Middle frontal gyrus (tissue), 1 donor: ENCODE measurements around the gene DAPK2.
"Not testable (repeated sequence)": the region's sequence is repeated elsewhere in the genome, so short reads cannot be mapped to it uniquely, and the experiment has no call there.

Experiments
- DNase-seq: peaks from one replicate; pipeline ENCODE4 v3.0.0-alpha.2; 2015; ENCODE audit warnings: low spot score; ENCODE audit errors: extremely low spot score

The DAPK2 gene

GRCh38 chr15:64058279-64058678 lies 12.0 kb upstream of the DAPK2 start:
- DNase-seq: no peak

DNA sequence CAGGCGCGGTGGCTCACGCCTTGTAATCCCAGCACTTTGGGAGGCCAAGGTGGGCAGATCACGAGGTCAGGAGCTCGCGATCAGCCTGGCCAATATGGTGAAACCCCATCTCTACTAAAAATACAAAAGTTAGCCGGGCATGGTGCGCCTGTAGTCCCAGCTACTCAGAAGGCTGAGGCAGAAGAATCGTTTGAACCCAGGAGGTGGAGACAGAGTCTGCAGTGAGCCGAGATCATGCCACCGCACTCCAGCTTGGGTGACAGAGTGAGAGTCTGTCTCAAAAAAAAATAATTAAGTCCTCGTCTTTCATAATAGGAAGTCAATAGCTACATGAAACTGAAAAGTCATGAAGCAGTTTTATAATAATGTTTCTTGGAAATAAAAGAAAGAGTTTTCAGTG lies 7.4 kb upstream of the DAPK2 start:
- DNase-seq: not testable (repeated sequence)

DNA sequence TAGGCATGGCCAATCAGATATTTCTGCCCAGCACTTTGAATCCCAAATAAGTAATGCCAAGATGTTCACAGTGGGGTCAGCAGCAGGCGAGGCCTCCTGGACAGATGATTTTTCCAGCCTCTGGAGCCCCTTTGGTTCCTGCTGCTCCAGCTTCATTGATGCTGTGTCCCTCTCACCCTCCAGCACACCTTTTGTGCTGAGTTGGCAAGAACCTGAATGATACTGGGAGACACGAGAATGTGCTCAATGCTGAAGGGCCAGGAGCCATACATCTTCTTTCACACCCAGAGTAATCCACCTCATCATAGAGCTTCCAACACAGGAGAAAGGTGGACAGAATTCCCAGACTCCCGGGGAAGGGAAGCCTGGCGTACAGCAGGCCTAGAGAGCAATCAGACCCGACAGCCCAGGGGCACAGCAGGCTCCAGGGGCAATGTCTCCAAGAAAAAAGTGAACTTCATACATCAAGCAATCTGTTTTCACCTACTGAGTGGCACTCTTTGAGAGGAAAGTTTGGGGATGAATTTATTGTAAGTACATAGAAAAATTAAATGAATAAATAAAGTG lies 6.7 kb upstream of the DAPK2 start:
- DNase-seq: no peak

GRCh38 chr15:64051407-64052259 lies 5.3 kb upstream of the DAPK2 start:
- DNase-seq: no peak

- no peak for DNase-seq
These were observed 4.8 kb upstream of the DAPK2 start for GRCh38 chr15:64051093-64051402.

DNA sequence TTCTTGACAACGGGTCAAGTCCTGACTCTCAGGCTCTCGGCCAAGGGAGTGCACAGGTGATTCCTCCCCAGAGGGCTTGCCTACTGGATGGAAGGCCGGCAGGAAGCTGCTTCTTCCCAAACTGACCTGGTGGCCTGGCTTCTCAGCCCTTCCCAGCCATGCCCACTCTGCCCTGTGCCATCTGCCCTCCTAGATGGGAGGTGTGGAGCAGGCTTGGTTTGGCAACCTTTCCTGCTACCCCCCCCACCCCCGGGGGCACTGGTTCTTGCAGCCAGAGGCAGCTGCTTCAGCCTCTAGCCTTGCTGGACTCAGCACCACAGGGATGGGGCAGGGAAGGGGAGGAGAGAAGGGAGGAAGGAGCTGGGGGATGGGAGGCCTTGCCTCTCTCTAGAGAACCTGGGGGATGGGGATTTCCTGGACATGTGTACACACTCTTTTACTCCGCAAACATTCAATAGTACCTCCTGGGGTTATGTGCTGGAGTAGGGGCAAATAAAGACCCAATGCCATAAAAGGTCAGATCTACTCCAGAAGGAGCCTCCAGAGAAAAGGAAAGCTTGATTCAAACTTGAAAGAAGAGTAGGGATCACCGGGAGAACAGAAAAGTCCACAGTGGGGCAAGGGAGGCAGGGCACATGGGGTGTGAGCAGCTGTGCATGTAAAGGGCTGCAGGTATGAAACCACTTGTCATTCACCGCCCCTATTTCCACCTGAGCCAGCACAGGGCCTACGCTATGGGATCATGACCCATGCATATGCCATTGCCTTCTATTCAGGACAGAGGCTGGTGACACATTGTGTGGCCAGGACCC lies 4.2 kb upstream of the DAPK2 start:
- no peak for DNase-seq

GRCh38 chr15:64048781-64049460 lies 2.6 kb upstream of the DAPK2 start:
- no peak for DNase-seq

- DNase-seq: no peak
These were observed 388 bp downstream of the DAPK2 start for GRCh38 chr15:64045774-64046420.

GRCh38 chr15:64045101-64045435 lies 1.2 kb downstream of the DAPK2 start:
- no peak for DNase-seq

DNA sequence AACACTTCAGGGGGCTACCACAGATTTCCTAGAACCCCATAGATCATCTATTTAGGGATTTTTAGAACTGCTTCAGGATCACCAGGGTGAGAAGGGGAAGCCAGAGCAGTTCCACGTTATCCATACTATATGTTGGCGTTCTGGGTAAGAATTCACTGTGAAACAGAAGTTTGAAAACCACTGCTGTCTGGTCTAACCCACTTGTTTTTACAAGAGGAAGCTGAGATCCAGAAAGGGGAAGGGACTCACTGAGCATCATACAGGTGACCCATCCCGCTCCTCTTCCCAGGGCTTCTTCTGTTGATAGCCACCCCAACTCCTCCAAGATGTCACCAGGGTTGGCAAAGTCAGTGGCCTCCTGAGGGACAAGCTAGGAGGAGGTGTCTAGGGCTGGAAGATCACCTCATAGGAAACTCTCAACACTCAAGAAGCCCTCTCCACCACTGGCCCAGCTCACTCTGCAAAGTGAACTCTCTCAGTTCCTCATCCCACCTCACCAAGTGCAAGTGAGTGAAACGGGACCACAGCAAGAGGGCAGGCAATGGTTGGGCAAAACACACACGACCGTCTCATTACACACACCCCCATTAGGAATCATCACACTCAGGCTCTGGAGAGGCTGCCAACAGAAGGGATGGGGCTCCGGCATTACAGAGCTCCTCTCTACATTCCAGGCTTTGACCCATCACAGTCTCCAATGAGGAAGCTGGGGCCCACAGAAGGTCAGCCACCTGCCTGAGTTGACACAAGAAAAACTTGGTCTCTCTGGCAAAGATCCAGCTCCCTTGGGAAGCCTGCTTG lies 1.8 kb downstream of the DAPK2 start:
- no peak for DNase-seq

- no peak for DNase-seq
These were observed 7.2 kb downstream of the DAPK2 start for GRCh38 chr15:64038878-64039610.

DNA sequence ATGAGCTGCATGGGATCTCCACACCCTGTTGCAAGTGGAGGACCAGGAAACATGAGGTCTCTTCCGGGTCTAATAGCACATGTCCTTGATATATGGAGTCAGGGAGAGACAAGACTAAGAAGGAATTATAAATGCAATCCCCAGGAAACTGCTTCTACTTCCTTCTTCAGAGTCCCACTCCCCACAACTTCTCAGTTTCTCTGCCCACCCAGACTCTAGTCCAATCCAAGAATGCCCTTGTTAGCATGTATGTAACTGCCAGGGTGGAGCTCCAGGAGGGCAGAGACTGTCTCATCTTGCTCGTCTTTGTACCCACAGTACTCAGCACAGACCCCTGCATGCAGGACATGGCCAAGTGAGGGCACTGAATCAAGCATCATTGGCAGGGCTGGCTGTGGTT lies 8.3 kb downstream of the DAPK2 start:
- no peak for DNase-seq

- no peak for DNase-seq
These were observed 9.2 kb downstream of the DAPK2 start for GRCh38 chr15:64037116-64037515.

GRCh38 chr15:64035525-64035924 lies 10.8 kb downstream of the DAPK2 start:
- no peak for DNase-seq

- DNase-seq: no peak
These were observed 11.8 kb downstream of the DAPK2 start for GRCh38 chr15:64034519-64034918.

DNA sequence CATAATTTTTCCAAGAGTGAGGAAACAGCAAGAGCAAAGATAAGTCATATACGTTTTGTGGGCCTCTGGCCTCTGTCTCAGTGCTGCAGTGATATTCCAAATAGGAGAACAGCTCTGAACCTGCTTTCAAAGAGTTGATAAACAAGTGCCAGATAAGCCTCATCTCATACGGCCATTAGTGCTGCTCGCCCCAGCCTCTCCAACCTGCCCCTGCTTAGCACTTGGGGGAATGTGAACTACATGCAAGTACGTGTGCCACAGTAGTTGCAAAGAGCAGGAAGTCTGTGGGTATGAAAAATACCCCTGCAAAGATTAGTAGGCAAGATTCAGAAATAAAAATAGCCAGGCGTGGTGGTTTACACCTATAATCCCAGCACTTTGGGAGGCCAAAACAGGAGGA lies 14.0 kb downstream of the DAPK2 start:
- DNase-seq: no peak

GRCh38 chr15:64030123-64030522 lies 16.2 kb downstream of the DAPK2 start:
- no peak for DNase-seq

GRCh38 chr15:64029633-64030032 lies 16.7 kb downstream of the DAPK2 start:
- DNase-seq: no peak

DNA sequence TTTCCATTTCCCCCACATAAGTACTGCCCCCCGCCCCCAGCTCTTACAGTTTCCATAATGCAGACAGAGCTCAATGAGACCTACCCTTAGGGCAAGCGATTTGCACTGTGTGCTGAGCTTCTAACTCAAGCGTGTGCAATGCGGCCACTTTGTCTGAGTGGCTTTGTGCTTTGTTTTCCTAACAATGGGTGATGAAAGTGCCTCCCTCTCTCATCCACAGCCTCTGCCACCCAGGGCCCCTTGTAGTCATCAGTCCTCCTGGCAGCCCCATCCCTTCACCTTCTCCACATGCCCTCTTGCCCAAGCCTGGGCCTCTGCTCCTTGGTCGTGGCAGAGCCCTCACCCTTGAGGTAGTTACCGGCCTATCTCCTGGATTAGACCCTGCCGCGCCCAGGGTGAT lies 17.2 kb downstream of the DAPK2 start:
- DNase-seq: peak; percentile 68

DNA sequence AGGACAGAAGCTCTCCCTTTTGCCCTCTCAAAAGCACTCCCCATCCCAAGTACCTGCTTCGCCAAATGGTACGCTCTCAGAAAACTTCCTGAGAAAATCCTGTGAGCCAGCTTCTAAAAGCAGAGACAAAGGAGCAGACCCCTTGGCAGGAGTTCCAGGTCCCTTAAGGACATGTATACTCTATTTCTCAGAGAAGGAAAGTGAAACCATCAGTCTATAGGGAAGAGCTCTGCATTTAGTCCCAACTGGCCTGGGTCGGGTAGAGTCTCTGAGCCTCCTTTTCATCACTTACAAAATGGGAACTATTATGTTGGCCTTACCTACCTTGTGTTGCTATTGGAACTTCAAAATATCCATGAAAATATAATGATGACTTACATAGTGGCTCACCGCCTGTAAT lies 19.7 kb downstream of the DAPK2 start:
- no peak for DNase-seq
